Measurements from ENCODE around the gene BID.

DNA sequence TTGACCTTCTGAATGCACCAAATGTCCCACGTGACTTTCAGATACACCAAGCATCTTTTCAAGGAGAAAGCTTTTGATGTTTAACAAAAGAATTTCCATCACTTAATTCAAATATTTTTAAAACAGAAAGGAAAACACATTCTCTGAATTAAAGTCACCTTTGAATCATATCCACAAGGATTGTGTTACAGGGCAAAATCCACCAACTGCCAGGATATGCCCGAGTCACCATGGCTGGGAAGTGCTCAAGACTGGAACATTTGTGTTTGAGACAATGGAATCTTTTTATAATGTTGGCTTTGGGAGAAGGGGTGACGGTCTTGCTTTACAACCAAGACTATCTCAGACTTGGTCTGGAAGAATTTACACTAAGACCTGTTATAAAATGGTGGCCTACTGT is 40.8 kb downstream of the BID start:
- no peak for TF ChIP-seq CTCF (IDR thresholded peaks at IDR 0.05; ENCODE audit: low read depth, low read length, poor library complexity, severe bottlenecking)
- TF ChIP-seq EZH2phosphoT487 (IDR thresholded peaks at IDR 0.05; ENCODE audit: borderline replicate concordance, low read length) = no peak

Measured in DOHH2 (cell line).